GM10248 (cell line): ENCODE results near the gene EP400.
"Not testable (repeated sequence)": the region's sequence is repeated elsewhere in the genome, so short reads cannot be mapped to it uniquely, and the experiment has no call there.

ENCODE experiments used
- CTCF ChIA-PET: fragments of 300-600 bp; sonication (Branson Sonifier 250); formaldehyde crosslinking; extraction: SDS; loops from one replicate; lab custom pipeline; 2021; ENCODE audit warnings: antibody characterized with exemption; lab: Yijun Ruan, JAX
- POLR2A ChIA-PET: fragments of 350-650 bp; sonication (Branson Sonifier 250); formaldehyde crosslinking; extraction: SDS; loops from one replicate; lab custom pipeline; 2020; ENCODE audit warnings: antibody characterized with exemption; lab: Yijun Ruan, JAX
- DNase-seq: peaks from one replicate; pipeline ENCODE4 v3.0.0; 2012; ENCODE audit errors: extremely low spot score
- CTCF ChIP-seq: IDR thresholded peaks from 2 replicates; pipeline ENCODE4 v1.5.1; 2012; ENCODE audit warnings: mild to moderate bottlenecking, low read depth; ENCODE audit errors: extremely low read depth, missing control alignments, control extremely low read depth

EP400 gene

GRCh38 chr12:132076711-132077110 is 127.0 kb downstream of the EP400 start:
- DNase-seq, result no peak
- POLR2A ChIA-PET, result no interaction called here
- no peak for TF ChIP-seq CTCF
- CTCF ChIA-PET, result interaction anchor here (0.7 to 1.4 kb wide), 2 partner anchors 8 to 18 kb away, joined by 3 read pairs; no protein-coding TSS in a partner anchor

GRCh38 chr12:132077322-132078100 is 127.8 kb downstream of the EP400 start:
- no peak for TF ChIP-seq CTCF
- DNase-seq, result no peak
- ChIA-PET CTCF (interaction anchor here (0.7 to 1.4 kb wide), 2 partner anchors 9 to 17 kb away, joined by 3 read pairs; no protein-coding TSS in a partner anchor), POLR2A (no interaction called here)

- CTCF ChIA-PET, result no interaction called here
- POLR2A ChIA-PET, result no interaction called here
Observed at GRCh38 chr12:132078190-132078589, 128.4 kb downstream of the EP400 start.

GRCh38 chr12:132079200-132079599 is 129.5 kb downstream of the EP400 start:
- CTCF ChIA-PET, result no interaction called here
- no peak for TF ChIP-seq CTCF
- no peak for DNase-seq
- POLR2A ChIA-PET, result no interaction called here

More at GRCh38 chr12:132078190-132078589, 128.4 kb downstream of the EP400 start:
- DNase-seq, result no peak
- TF ChIP-seq CTCF, result no peak

- no peak for TF ChIP-seq CTCF
- POLR2A ChIA-PET, result no interaction called here
- CTCF ChIA-PET, result no interaction called here
- DNase-seq, result no peak
Observed at GRCh38 chr12:132079695-132080094, 130.0 kb downstream of the EP400 start.

- CTCF ChIA-PET, POLR2A ChIA-PET, DNase-seq: not testable (repeated sequence)
Observed at GRCh38 chr12:132080515-132080914, 130.8 kb downstream of the EP400 start.

GRCh38 chr12:132081423-132081822 is 131.7 kb downstream of the EP400 start:
- CTCF ChIA-PET, result no interaction called here
- TF ChIP-seq CTCF, result no peak
- DNase-seq, result no peak
- POLR2A ChIA-PET, result no interaction called here
